ENCODE measurements around the gene ARHGEF6.
"Not testable (repeated sequence)": the region's sequence is repeated elsewhere in the genome, so short reads cannot be mapped to it uniquely, and the experiment has no call there.

The ARHGEF6 gene

GRCh38 chrX:136780763-136781162, at the start of gene ARHGEF6:
Gene ARHGEF6 (minus strand): TSS chrX:136780932. CDS start chrX:136780882, 50 bp downstream.
- peak in 1 of 3 experiments; percentile 5 for DNase-seq (ENCODE audit: low read depth in 3 of 3)

- no peak for DNase-seq (ENCODE audit: low read depth in 3 of 3)
Measured at GRCh38 chrX:136829413-136829812, 48.7 kb upstream of the ARHGEF6 start.

GRCh38 chrX:136828830-136829229, 48.1 kb upstream of the ARHGEF6 start:
- DNase-seq (ENCODE audit: low read depth in 3 of 3), result no peak

GRCh38 chrX:136827026-136827425, 46.3 kb upstream of the ARHGEF6 start:
- no peak for DNase-seq (ENCODE audit: low read depth in 3 of 3)

GRCh38 chrX:136825771-136826170, 45.0 kb upstream of the ARHGEF6 start:
- no peak for DNase-seq (ENCODE audit: low read depth in 3 of 3)

- no peak for DNase-seq (ENCODE audit: low read depth in 3 of 3)
Measured at GRCh38 chrX:136823175-136823574, 42.4 kb upstream of the ARHGEF6 start.

GRCh38 chrX:136822337-136823095, 41.8 kb upstream of the ARHGEF6 start:
- no peak for DNase-seq (ENCODE audit: low read depth in 3 of 3)

- not testable (repeated sequence) for DNase-seq (ENCODE audit: low read depth in 3 of 3)
Measured at GRCh38 chrX:136819756-136820155, 39.0 kb upstream of the ARHGEF6 start.

- DNase-seq (ENCODE audit: low read depth in 3 of 3), result no peak
Measured at GRCh38 chrX:136819031-136819703, 38.4 kb upstream of the ARHGEF6 start.

- DNase-seq (ENCODE audit: low read depth in 3 of 3), result no peak
Measured at GRCh38 chrX:136816975-136817374, 36.2 kb upstream of the ARHGEF6 start.

- DNase-seq (ENCODE audit: low read depth in 3 of 3), result no peak
Measured at GRCh38 chrX:136814847-136815750, 34.4 kb upstream of the ARHGEF6 start.

GRCh38 chrX:136812286-136812685, 31.6 kb upstream of the ARHGEF6 start:
- DNase-seq (ENCODE audit: low read depth in 3 of 3), result no peak

- no peak for DNase-seq (ENCODE audit: low read depth in 3 of 3)
Measured at GRCh38 chrX:136810493-136810892, 29.8 kb upstream of the ARHGEF6 start.

- DNase-seq (ENCODE audit: low read depth in 3 of 3), result no peak
Measured at GRCh38 chrX:136806891-136807410, 26.2 kb upstream of the ARHGEF6 start.

- DNase-seq (ENCODE audit: low read depth in 3 of 3), result no peak
Measured at GRCh38 chrX:136802515-136802914, 21.8 kb upstream of the ARHGEF6 start.

GRCh38 chrX:136797787-136798186, 17.1 kb upstream of the ARHGEF6 start:
- no peak for DNase-seq (ENCODE audit: low read depth in 3 of 3)

GRCh38 chrX:136795132-136795531, 14.4 kb upstream of the ARHGEF6 start:
- not testable (repeated sequence) for DNase-seq (ENCODE audit: low read depth in 3 of 3)

- DNase-seq (ENCODE audit: low read depth in 3 of 3), result not testable (repeated sequence)
Measured at GRCh38 chrX:136794660-136795059, 13.9 kb upstream of the ARHGEF6 start.

- no peak for DNase-seq (ENCODE audit: low read depth in 3 of 3)
Measured at GRCh38 chrX:136794080-136794479, 13.3 kb upstream of the ARHGEF6 start.

- no peak for DNase-seq (ENCODE audit: low read depth in 3 of 3)
Measured at GRCh38 chrX:136789856-136790255, 9.1 kb upstream of the ARHGEF6 start.

- no peak for DNase-seq (ENCODE audit: low read depth in 3 of 3)
Measured at GRCh38 chrX:136784231-136784630, 3.5 kb upstream of the ARHGEF6 start.

GRCh38 chrX:136783159-136783558, 2.4 kb upstream of the ARHGEF6 start:
- DNase-seq (ENCODE audit: low read depth in 3 of 3), result no peak
